ENCODE data around the gene RGS3.

RGS3 gene

GRCh38 chr9:113444736-113445135, 18.8 kb upstream of the RGS3 start:
- Histone ChIP-seq H2AK5ac (ENCODE audit: low read length) (no peak overlapping the region), H3K79me2 (ENCODE audit: control insufficient read depth, insufficient read depth, low read length) (no peaks in the 10 kb centered on the region), H3K79me1 (ENCODE audit: low read length) (no peaks in the 10 kb centered on the region), H4K5ac (ENCODE audit: low read length) (no peak overlapping the region), H3K4me1 (ENCODE audit: control insufficient read depth, low read depth, low read length) (no peaks in the 10 kb centered on the region), H2BK15ac (replicated peaks; ENCODE audit: low read depth) (no peak overlapping the region), H3K27ac (ENCODE audit: low read depth, low read length) (no peak overlapping the region), H4K8ac (ENCODE audit: low read depth, low read length) (no peak overlapping the region), H3K56ac (ENCODE audit: low read length) (no peak overlapping the region), H2BK120ac (ENCODE audit: low read depth, low read length) (no peak overlapping the region), H3K4ac (ENCODE audit: low read depth, low read length) (no peak overlapping the region), H3K27me3 (ENCODE audit: insufficient read depth, low read length, poor library complexity) (no peaks in the 10 kb centered on the region), H3K23ac (ENCODE audit: low read length) (no peak overlapping the region), H3K18ac (ENCODE audit: low read length) (no peak overlapping the region), H3K4me3 (ENCODE audit: low read length) (no peak overlapping the region), H3K9ac (ENCODE audit: low read length) (no peak overlapping the region), H3K36me3 (ENCODE audit: control insufficient read depth, insufficient read depth, low read length) (no peaks in the 10 kb centered on the region), H2BK5ac (ENCODE audit: low read length) (no peak overlapping the region), H3K4me2 (ENCODE audit: low read length) (no peak overlapping the region)
- DNase-seq, result no peak
- WGBS (ENCODE audit: extremely low coverage, insufficient coverage, low lambda C conversion rate), result no CpG with 5 or more reads among the region's 2 CpGs

DNA sequence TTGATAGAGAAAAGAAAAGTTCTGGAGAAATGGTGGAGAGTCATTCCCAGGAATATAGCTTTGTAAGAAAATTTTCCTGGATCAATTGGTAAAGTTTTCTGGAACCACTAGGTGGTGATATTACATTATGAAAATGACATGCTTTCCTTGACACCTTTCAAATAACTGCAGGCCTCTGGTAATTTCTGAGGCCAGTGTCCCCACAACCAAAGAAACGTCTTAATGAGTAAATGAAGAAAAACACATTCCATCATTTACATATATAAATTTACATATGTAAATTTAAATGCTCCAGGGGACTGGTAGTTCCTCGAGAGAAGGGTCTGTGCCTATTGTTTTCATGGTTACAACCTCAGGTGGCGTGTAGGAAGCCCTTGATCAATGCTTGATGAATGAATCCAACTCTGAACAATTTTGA, 17.2 kb upstream of the RGS3 start:
- no peak overlapping the region for H2BK15ac ChIP-seq (replicated peaks; ENCODE audit: low read depth)
- no peaks in the 10 kb centered on the region for H3K79me1 ChIP-seq (ENCODE audit: low read length)
- no peak overlapping the region for H3K4me3 ChIP-seq (ENCODE audit: low read length)
- H3K56ac ChIP-seq (ENCODE audit: low read length), result no peak overlapping the region
- WGBS (ENCODE audit: extremely low coverage, insufficient coverage, low lambda C conversion rate), result no CpG with 5 or more reads among the region's 3 CpGs
- DNase-seq, result peak; percentile 74
- H3K4ac ChIP-seq (ENCODE audit: low read depth, low read length), result no peak overlapping the region
- no peak overlapping the region for H3K9ac ChIP-seq (ENCODE audit: low read length)
- H3K4me2 ChIP-seq (ENCODE audit: low read length), result no peak overlapping the region
- H3K27me3 ChIP-seq (ENCODE audit: insufficient read depth, low read length, poor library complexity), result no peaks in the 10 kb centered on the region
- H4K8ac ChIP-seq (ENCODE audit: low read depth, low read length), result no peak overlapping the region
- no peaks in the 10 kb centered on the region for H3K36me3 ChIP-seq (ENCODE audit: control insufficient read depth, insufficient read depth, low read length)
- no peaks in the 10 kb centered on the region for H3K79me2 ChIP-seq (ENCODE audit: control insufficient read depth, insufficient read depth, low read length)
- no peak overlapping the region for H3K18ac ChIP-seq (ENCODE audit: low read length)
- no peak overlapping the region for H2BK5ac ChIP-seq (ENCODE audit: low read length)
- H3K4me1 ChIP-seq (ENCODE audit: control insufficient read depth, low read depth, low read length), result no peaks in the 10 kb centered on the region
- peak overlapping the region; percentile 14 for H2BK120ac ChIP-seq (ENCODE audit: low read depth, low read length)
- H2AK5ac ChIP-seq (ENCODE audit: low read length), result no peak overlapping the region
- no peak overlapping the region for H4K5ac ChIP-seq (ENCODE audit: low read length)
- H3K27ac ChIP-seq (ENCODE audit: low read depth, low read length), result no peak overlapping the region
- H3K23ac ChIP-seq (ENCODE audit: low read length), result no peak overlapping the region

- no peaks in the 10 kb centered on the region for H3K27me3 ChIP-seq (ENCODE audit: insufficient read depth, low read length, poor library complexity)
- H3K4ac ChIP-seq (ENCODE audit: low read depth, low read length), result no peak overlapping the region
- H3K4me3 ChIP-seq (ENCODE audit: low read length), result no peak overlapping the region
- H3K23ac ChIP-seq (ENCODE audit: low read length), result no peak overlapping the region
- no peak overlapping the region for H4K8ac ChIP-seq (ENCODE audit: low read depth, low read length)
- no peak overlapping the region for H2BK5ac ChIP-seq (ENCODE audit: low read length)
- no peak for DNase-seq
- H2BK120ac ChIP-seq (ENCODE audit: low read depth, low read length), result no peak overlapping the region
- H3K9ac ChIP-seq (ENCODE audit: low read length), result no peak overlapping the region
- H3K79me1 ChIP-seq (ENCODE audit: low read length), result no peaks in the 10 kb centered on the region
- no peak overlapping the region for H3K4me2 ChIP-seq (ENCODE audit: low read length)
- no peak overlapping the region for H2AK5ac ChIP-seq (ENCODE audit: low read length)
- H2BK15ac ChIP-seq (replicated peaks; ENCODE audit: low read depth), result no peak overlapping the region
- H3K79me2 ChIP-seq (ENCODE audit: control insufficient read depth, insufficient read depth, low read length), result no peaks in the 10 kb centered on the region
- no peak overlapping the region for H4K5ac ChIP-seq (ENCODE audit: low read length)
- H3K27ac ChIP-seq (ENCODE audit: low read depth, low read length), result no peak overlapping the region
- H3K56ac ChIP-seq (ENCODE audit: low read length), result no peak overlapping the region
- no peaks in the 10 kb centered on the region for H3K36me3 ChIP-seq (ENCODE audit: control insufficient read depth, insufficient read depth, low read length)
- H3K18ac ChIP-seq (ENCODE audit: low read length), result no peak overlapping the region
- H3K4me1 ChIP-seq (ENCODE audit: control insufficient read depth, low read depth, low read length), result no peaks in the 10 kb centered on the region
- no CpG with 5 or more reads among the region's 2 CpGs for WGBS (ENCODE audit: extremely low coverage, insufficient coverage, low lambda C conversion rate)
These were observed 14.2 kb upstream of the RGS3 start for GRCh38 chr9:113449376-113449775.

GRCh38 chr9:113452113-113452605, 11.4 kb upstream of the RGS3 start:
- no peak overlapping the region for H3K23ac ChIP-seq (ENCODE audit: low read length)
- H3K79me1 ChIP-seq (ENCODE audit: low read length), result no peaks in the 10 kb centered on the region
- no peak overlapping the region for H2BK15ac ChIP-seq (replicated peaks; ENCODE audit: low read depth)
- no CpG with 5 or more reads among the region's 4 CpGs for WGBS (ENCODE audit: extremely low coverage, insufficient coverage, low lambda C conversion rate)
- no peak overlapping the region for H2BK120ac ChIP-seq (ENCODE audit: low read depth, low read length)
- H3K56ac ChIP-seq (ENCODE audit: low read length), result no peak overlapping the region
- no peak overlapping the region for H2AK5ac ChIP-seq (ENCODE audit: low read length)
- peaks cover 9% of the 10 kb centered on the region for H3K4me1 ChIP-seq (ENCODE audit: control insufficient read depth, low read depth, low read length)
- no peak overlapping the region for H3K4me2 ChIP-seq (ENCODE audit: low read length)
- DNase-seq, result no peak
- no peak overlapping the region for H3K18ac ChIP-seq (ENCODE audit: low read length)
- no peak overlapping the region for H4K8ac ChIP-seq (ENCODE audit: low read depth, low read length)
- H3K4me3 ChIP-seq (ENCODE audit: low read length), result no peak overlapping the region
- no peaks in the 10 kb centered on the region for H3K27me3 ChIP-seq (ENCODE audit: insufficient read depth, low read length, poor library complexity)
- H2BK5ac ChIP-seq (ENCODE audit: low read length), result no peak overlapping the region
- H3K36me3 ChIP-seq (ENCODE audit: control insufficient read depth, insufficient read depth, low read length), result no peaks in the 10 kb centered on the region
- H3K4ac ChIP-seq (ENCODE audit: low read depth, low read length), result no peak overlapping the region
- no peak overlapping the region for H3K9ac ChIP-seq (ENCODE audit: low read length)
- H3K79me2 ChIP-seq (ENCODE audit: control insufficient read depth, insufficient read depth, low read length), result no peaks in the 10 kb centered on the region
- no peak overlapping the region for H3K27ac ChIP-seq (ENCODE audit: low read depth, low read length)
- H4K5ac ChIP-seq (ENCODE audit: low read length), result no peak overlapping the region

DNA sequence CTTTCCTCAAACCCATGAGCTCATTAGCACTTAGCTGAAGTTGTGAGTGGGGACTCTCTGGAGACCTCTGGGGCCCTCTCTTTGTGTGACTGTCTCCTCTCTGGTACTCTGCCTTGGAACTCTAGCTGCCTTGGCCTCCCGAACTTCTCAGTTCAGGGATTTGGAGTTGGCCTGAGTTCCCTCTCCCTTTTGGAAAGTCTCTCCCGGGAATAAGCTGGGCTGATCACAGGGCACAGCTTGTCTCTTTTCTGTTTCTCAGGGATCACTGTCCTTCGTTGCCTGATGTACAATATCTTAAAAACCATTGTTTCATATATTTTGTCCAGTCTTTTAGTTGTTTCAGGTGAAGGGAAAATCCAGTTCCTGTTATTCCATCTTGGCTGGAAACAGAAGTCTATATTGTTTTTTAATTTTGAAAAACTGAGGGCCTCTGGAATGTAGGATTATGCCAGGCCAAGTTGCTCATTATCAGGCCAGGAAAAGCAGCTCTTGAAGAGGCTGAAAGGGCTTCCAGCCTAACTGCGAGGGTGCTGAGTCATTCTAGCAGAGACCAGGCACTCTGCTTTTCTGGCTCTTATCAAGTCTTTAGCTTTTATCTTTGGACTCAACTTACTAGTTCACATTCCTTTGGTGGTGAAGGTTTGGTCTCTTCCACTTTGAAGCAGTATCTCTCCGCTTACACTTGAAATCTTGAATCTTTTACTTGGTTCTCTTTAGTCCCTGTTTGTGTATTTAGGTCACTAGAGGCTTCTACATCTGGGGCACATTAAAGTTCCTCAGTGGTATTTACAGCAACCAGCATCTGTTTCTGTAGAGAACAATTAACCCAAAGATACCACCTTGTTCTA, 8.4 kb upstream of the RGS3 start:
- peak; percentile 96 for DNase-seq
- peak overlapping the region; percentile 2 for H3K9ac ChIP-seq (ENCODE audit: low read length)
- H3K4me3 ChIP-seq (ENCODE audit: low read length), result no peak overlapping the region
- no peaks in the 10 kb centered on the region for H3K79me1 ChIP-seq (ENCODE audit: low read length)
- peak overlapping the region; percentile 43 for H2BK5ac ChIP-seq (ENCODE audit: low read length)
- no peak overlapping the region for H3K23ac ChIP-seq (ENCODE audit: low read length)
- H3K18ac ChIP-seq (ENCODE audit: low read length), result peak overlapping the region; percentile 97
- H2BK15ac ChIP-seq (replicated peaks; ENCODE audit: low read depth), result peak overlapping the region; percentile 99
- H3K4me2 ChIP-seq (ENCODE audit: low read length), result no peak overlapping the region
- peak overlapping the region; percentile 23 for H4K5ac ChIP-seq (ENCODE audit: low read length)
- no peak overlapping the region for H2AK5ac ChIP-seq (ENCODE audit: low read length)
- H3K4ac ChIP-seq (ENCODE audit: low read depth, low read length), result peak overlapping the region; percentile 99
- H4K8ac ChIP-seq (ENCODE audit: low read depth, low read length), result no peak overlapping the region
- no peaks in the 10 kb centered on the region for H3K36me3 ChIP-seq (ENCODE audit: control insufficient read depth, insufficient read depth, low read length)
- peak overlapping the region; percentile 65 for H3K27ac ChIP-seq (ENCODE audit: low read depth, low read length)
- WGBS (ENCODE audit: extremely low coverage, insufficient coverage, low lambda C conversion rate), result no CpG with 5 or more reads among the region's 5 CpGs
- peak overlapping the region; percentile 52 for H3K56ac ChIP-seq (ENCODE audit: low read length)
- no peaks in the 10 kb centered on the region for H3K79me2 ChIP-seq (ENCODE audit: control insufficient read depth, insufficient read depth, low read length)
- peak overlapping the region; percentile 68 for H2BK120ac ChIP-seq (ENCODE audit: low read depth, low read length)
- H3K27me3 ChIP-seq (ENCODE audit: insufficient read depth, low read length, poor library complexity), result no peaks in the 10 kb centered on the region
- H3K4me1 ChIP-seq (ENCODE audit: control insufficient read depth, low read depth, low read length), result peaks cover 9% of the 10 kb centered on the region
